Neural progenitor cell (in vitro differentiated cells): Measurements from ENCODE around the gene C1orf210. TPM values are rescaled to one million over a fixed set of nuclear protein-coding genes. Genes with fewer than 3 reads are reported as not detected.

Source experiments
- DNase-seq: peaks from one replicate; pipeline ENCODE4 v3.0.0-alpha.2; 2016; ENCODE audit warnings: low spot score
- H2AFZ ChIP-seq: fragments of 200-600 bp; sonication (generic); replicated peaks from 2 replicates; pipeline ENCODE4 v1.6.1; 2016; ENCODE audit warnings: antibody characterized with exemption
- H3F3A ChIP-seq: fragments of 200-600 bp; sonication (generic); 2 replicates; pipeline ENCODE4 v1.6.1; 2016; ENCODE audit warnings: antibody characterized with exemption, low read depth
- H3K27ac ChIP-seq: fragments of 200-600 bp; sonication (generic); 2 replicates; pipeline ENCODE4 v1.5.1; 2016; ENCODE audit warnings: mild to moderate bottlenecking
- H3K27me3 ChIP-seq: fragments of 200-600 bp; sonication (generic); 2 replicates; pipeline ENCODE4 v1.6.1; 2016; ENCODE audit warnings: mild to moderate bottlenecking, moderate library complexity
- H3K36me3 ChIP-seq: fragments of 200-600 bp; sonication (generic); 2 replicates; pipeline ENCODE4 v1.5.1; 2016
- H3K4me1 ChIP-seq: fragments of 200-600 bp; sonication (generic); 2 replicates; pipeline ENCODE4 v1.6.1; 2016; ENCODE audit warnings: mixed run types
- H3K4me2 ChIP-seq: fragments of 200-600 bp; sonication (generic); 2 replicates; pipeline ENCODE4 v1.6.1; 2016
- H3K4me3 ChIP-seq: fragments of 200-600 bp; sonication (generic); 2 replicates; pipeline ENCODE4 v1.5.1; 2016
- H3K79me2 ChIP-seq: fragments of 200-600 bp; sonication (generic); 2 replicates; pipeline ENCODE4 v1.6.1; 2016; ENCODE audit warnings: low read depth
- H3K9ac ChIP-seq: fragments of 200-600 bp; sonication (generic); 2 replicates; pipeline ENCODE4 v1.6.1; 2016
- H3K9me3 ChIP-seq: fragments of 200-600 bp; sonication (generic); 2 replicates; pipeline ENCODE4 v1.5.1; 2016; ENCODE audit warnings: low read depth
- H4K20me1 ChIP-seq: fragments of 200-600 bp; sonication (generic); 2 replicates; pipeline ENCODE4 v1.6.1; 2016; ENCODE audit warnings: low read depth
- H3K27ac Mint-ChIP-seq: 3 replicates; pipeline ENCODE4 v1.8.0; 2021; ENCODE audit warnings: mixed read lengths
- H3K27me3 Mint-ChIP-seq: 2 replicates; pipeline ENCODE4 v1.8.0; 2022; ENCODE audit warnings: low read depth, mild to moderate bottlenecking, inconsistent platforms, moderate library complexity, mixed read lengths; ENCODE audit not compliant: insufficient read depth
- H3K36me3 Mint-ChIP-seq: 3 replicates; pipeline ENCODE4 v1.8.0; 2021; ENCODE audit warnings: mixed read lengths
- H3K4me1 Mint-ChIP-seq: 3 replicates; pipeline ENCODE4 v1.8.0; 2021; ENCODE audit warnings: mixed read lengths
- H3K4me3 Mint-ChIP-seq: 3 replicates; pipeline ENCODE4 v1.8.0; 2021; ENCODE audit warnings: mild to moderate bottlenecking, moderate library complexity, mixed read lengths
- H3K9me3 Mint-ChIP-seq: 3 replicates; pipeline ENCODE4 v1.8.0; 2020; ENCODE audit warnings: mixed read lengths
- EZH2 ChIP-seq: fragments of 200-600 bp; sonication (generic); IDR thresholded peaks from 2 replicates; pipeline ENCODE4 v1.6.1; 2017; ENCODE audit warnings: antibody characterized with exemption, mild to moderate bottlenecking, moderate library complexity
- EZH2phosphoT487 ChIP-seq: fragments of 200-600 bp; sonication (generic); IDR thresholded peaks from 2 replicates; pipeline ENCODE4 v1.6.1; 2017; ENCODE audit warnings: antibody characterized with exemption
- total RNA-seq: library from RNA; depleted of rRNA; stranded (reverse); fragments of >200 nt; gene quantifications from 2 replicates; pipeline ENCODE4 v1.2.3, GENCODE V29; 2015; ENCODE audit warnings: low replicate concordance
- TF ChIP-seq, protein P1 (sequence below): fragments of 200-600 bp; sonication (generic); IDR thresholded peaks from 2 replicates; pipeline ENCODE4 v1.5.1; 2017; ENCODE audit warnings: antibody characterized with exemption, mild to moderate bottlenecking

Gene C1orf210
- total RNA-seq, 1 donor from 2014 or later = not detected

DNA sequence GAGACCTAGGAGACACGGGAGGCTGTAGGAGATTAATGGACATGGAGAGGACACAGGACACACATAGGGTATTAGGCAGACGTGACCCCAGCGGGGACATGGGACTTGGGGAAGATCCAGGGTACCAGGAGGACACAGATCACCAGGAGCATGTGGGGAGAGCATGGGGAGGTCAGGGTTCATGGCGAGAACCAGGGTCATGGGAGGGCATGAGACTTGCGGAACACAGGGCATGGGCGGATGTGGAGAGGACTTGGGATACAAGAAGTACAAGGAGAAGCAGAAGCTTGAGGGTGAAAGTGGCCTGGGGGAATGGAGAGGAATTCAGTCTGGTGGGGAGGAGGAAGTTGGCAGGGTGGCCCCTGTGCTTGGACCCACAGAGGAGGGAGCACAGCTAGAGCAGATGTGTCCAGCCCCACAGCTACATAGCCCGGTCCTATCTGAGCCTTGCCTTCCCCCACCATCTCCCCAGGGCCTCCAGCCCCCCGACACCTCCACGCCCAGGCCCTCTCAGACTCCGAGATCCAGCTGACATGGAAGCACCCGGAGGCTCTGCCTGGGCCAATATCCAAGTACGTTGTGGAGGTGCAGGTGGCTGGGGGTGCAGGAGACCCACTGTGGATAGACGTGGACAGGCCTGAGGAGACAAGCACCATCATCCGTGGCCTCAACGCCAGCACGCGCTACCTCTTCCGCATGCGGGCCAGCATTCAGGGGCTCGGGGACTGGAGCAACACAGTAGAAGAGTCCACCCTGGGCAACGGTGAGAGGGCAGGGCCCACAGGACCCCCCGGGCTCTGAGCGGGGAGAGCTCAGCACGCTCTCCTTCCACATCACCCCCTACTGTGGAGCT lies 27.5 kb upstream of the C1orf210 start:
- no peak overlapping the region for H3K27ac ChIP-seq
- Mint-ChIP-seq H3K36me3 (no peaks in the 10 kb centered on the region), H3K4me3 (no peak overlapping the region), H3K9me3 (no peaks in the 10 kb centered on the region), H3K27ac (no peak overlapping the region), H3K27me3 (no peaks in the 10 kb centered on the region), H3K4me1 (no peaks in the 10 kb centered on the region)
- no peaks in the 10 kb centered on the region for H3F3A ChIP-seq
- TF ChIP-seq, protein P1, sequence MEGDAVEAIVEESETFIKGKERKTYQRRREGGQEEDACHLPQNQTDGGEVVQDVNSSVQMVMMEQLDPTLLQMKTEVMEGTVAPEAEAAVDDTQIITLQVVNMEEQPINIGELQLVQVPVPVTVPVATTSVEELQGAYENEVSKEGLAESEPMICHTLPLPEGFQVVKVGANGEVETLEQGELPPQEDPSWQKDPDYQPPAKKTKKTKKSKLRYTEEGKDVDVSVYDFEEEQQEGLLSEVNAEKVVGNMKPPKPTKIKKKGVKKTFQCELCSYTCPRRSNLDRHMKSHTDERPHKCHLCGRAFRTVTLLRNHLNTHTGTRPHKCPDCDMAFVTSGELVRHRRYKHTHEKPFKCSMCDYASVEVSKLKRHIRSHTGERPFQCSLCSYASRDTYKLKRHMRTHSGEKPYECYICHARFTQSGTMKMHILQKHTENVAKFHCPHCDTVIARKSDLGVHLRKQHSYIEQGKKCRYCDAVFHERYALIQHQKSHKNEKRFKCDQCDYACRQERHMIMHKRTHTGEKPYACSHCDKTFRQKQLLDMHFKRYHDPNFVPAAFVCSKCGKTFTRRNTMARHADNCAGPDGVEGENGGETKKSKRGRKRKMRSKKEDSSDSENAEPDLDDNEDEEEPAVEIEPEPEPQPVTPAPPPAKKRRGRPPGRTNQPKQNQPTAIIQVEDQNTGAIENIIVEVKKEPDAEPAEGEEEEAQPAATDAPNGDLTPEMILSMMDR = no peak
- no peak for TF ChIP-seq EZH2phosphoT487
- H4K20me1 ChIP-seq = no peaks in the 10 kb centered on the region
- no peaks in the 10 kb centered on the region for H3K79me2 ChIP-seq
- no peaks in the 10 kb centered on the region for H3K36me3 ChIP-seq
- H3K9me3 ChIP-seq = no peaks in the 10 kb centered on the region
- H3K4me1 ChIP-seq = no peaks in the 10 kb centered on the region
- H2AFZ ChIP-seq = no peak overlapping the region
- H3K27me3 ChIP-seq = no peaks in the 10 kb centered on the region
- no peak overlapping the region for H3K9ac ChIP-seq
- DNase-seq = no peak
- H3K4me2 ChIP-seq = no peak overlapping the region
- no peak overlapping the region for H3K4me3 ChIP-seq

DNA sequence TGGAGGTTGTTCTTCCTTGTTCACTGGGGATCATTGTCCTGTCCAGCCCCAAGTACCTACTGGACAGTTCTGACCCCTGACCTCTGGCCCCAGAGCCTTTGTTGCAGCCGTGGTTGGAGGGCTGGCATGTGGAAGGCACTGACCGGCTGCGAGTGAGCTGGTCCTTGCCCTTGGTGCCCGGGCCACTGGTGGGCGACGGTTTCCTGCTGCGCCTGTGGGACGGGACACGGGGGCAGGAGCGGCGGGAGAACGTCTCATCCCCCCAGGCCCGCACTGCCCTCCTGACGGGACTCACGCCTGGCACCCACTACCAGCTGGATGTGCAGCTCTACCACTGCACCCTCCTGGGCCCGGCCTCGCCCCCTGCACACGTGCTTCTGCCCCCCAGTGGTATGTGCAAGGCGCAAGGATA lies 26.8 kb upstream of the C1orf210 start:
- Histone ChIP-seq H3K36me3 (no peaks in the 10 kb centered on the region), H3K4me1 (no peaks in the 10 kb centered on the region), H3K4me3 (no peak overlapping the region), H3F3A (no peaks in the 10 kb centered on the region), H3K9me3 (no peaks in the 10 kb centered on the region), H3K79me2 (no peaks in the 10 kb centered on the region), H3K27me3 (no peaks in the 10 kb centered on the region), H4K20me1 (no peaks in the 10 kb centered on the region), H3K9ac (no peak overlapping the region), H3K27ac (no peak overlapping the region), H3K4me2 (no peak overlapping the region), H2AFZ (no peak overlapping the region)
- DNase-seq = no peak
- Mint-ChIP-seq H3K27me3 (no peaks in the 10 kb centered on the region), H3K9me3 (no peaks in the 10 kb centered on the region), H3K4me3 (no peak overlapping the region), H3K4me1 (no peaks in the 10 kb centered on the region), H3K36me3 (no peaks in the 10 kb centered on the region), H3K27ac (no peak overlapping the region)
- no peak for TF ChIP-seq EZH2
- TF ChIP-seq EZH2phosphoT487 = no peak
- TF ChIP-seq, protein P1 = no peak

DNA sequence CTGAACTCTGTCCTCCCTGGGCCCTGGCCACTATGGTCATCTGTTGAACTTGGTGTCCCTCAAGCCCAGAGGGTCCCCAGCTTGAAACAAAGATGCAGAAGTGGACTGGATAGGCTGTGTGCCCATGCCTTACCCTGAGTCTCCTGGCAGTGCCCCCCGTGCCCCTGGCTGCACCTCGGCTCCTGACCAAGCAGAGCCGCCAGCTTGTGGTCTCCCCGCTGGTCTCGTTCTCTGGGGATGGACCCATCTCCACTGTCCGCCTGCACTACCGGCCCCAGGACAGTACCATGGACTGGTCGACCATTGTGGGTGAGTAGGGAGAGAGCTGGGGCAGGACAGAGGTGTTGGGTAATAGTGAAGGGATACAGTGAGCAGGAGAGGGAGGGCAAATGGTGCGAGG lies 26.1 kb upstream of the C1orf210 start:
- Histone ChIP-seq H3K27ac (no peak overlapping the region), H3K27me3 (no peaks in the 10 kb centered on the region)

More for the DNA sequence above, 26.1 kb upstream of the C1orf210 start:
- Mint-ChIP-seq H3K27me3 (no peaks in the 10 kb centered on the region), H3K27ac (no peak overlapping the region), H3K4me1 (no peaks in the 10 kb centered on the region), H3K9me3 (no peaks in the 10 kb centered on the region), H3K36me3 (no peaks in the 10 kb centered on the region), H3K4me3 (no peak overlapping the region)
- H3F3A ChIP-seq = no peaks in the 10 kb centered on the region
- DNase-seq = no peak
- no peak overlapping the region for H2AFZ ChIP-seq
- no peak overlapping the region for H3K4me3 ChIP-seq
- no peak overlapping the region for H3K4me2 ChIP-seq
- no peak for TF ChIP-seq EZH2phosphoT487
- TF ChIP-seq EZH2 = no peak
- TF ChIP-seq, protein P1 = no peak
- H3K9ac ChIP-seq = no peak overlapping the region
- no peaks in the 10 kb centered on the region for H3K36me3 ChIP-seq
- no peaks in the 10 kb centered on the region for H3K79me2 ChIP-seq
- no peaks in the 10 kb centered on the region for H4K20me1 ChIP-seq
- H3K4me1 ChIP-seq = no peaks in the 10 kb centered on the region
- no peaks in the 10 kb centered on the region for H3K9me3 ChIP-seq
